A549 (cell line): Measurements from ENCODE around the gene NDUFS4. TPM values are rescaled to one million over a fixed set of nuclear protein-coding genes. Genes with fewer than 3 reads are reported as not detected.

Experiments used
- ATAC-seq, 2 experiments: fragments of 200-7000 bp in 1 of 2; fragments of >200 bp in 1 of 2; cut with Nextera tagmentation in 1 of 2; cut with Tn5 transposase in 1 of 2; 3 replicates each; pipeline versions ENCODE4 v1.8.0 to v1.9.1; 2018 to 2020; ENCODE audit warnings: mild to moderate bottlenecking in 1 of 2, moderate library complexity in 1 of 2
- CTCF ChIA-PET: fragments of 300-600 bp; sonication (Branson Sonifier 250); formaldehyde crosslinking; extraction: SDS; loops from one replicate; lab custom pipeline; 2021; ENCODE audit warnings: antibody characterized with exemption, inconsistent platforms; lab: Yijun Ruan, JAX
- POLR2A ChIA-PET: fragments of 350-600 bp; formaldehyde crosslinking; extraction: SDS; loops from one replicate; lab custom pipeline; 2021; ENCODE audit warnings: antibody characterized with exemption, inconsistent platforms; lab: Yijun Ruan, JAX
- DNase-seq, 2 experiments: peaks; one replicate each; pipeline versions ENCODE4 v3.0.0 to v3.0.0-alpha.2; 2011 to 2016; ENCODE audit warnings: low read depth in 1 of 2, low spot score in 1 of 2
- FAIRE-seq: peaks from 2 replicates; lab custom pipeline; 2011; peaks lifted over from hg19 to GRCh38; lab: Jason Lieb, UNC
- H3K27ac ChIP-seq, 2 experiments: fragments of >200 bp; sonication (Bioruptor Twin); formaldehyde crosslinking; 3 replicates each; pipeline ENCODE4 v1.5.1; 2016 to 2017
- H3K4me1 ChIP-seq: fragments of >200 bp; sonication (Bioruptor Twin); formaldehyde crosslinking; 3 replicates; pipeline ENCODE4 v1.6.1; 2016
- H3K4me2 ChIP-seq: fragments of >200 bp; sonication (Bioruptor Twin); formaldehyde crosslinking; 3 replicates; pipeline ENCODE4 v1.6.1; 2016
- H3K4me3 ChIP-seq: fragments of >200 bp; sonication (Bioruptor Twin); formaldehyde crosslinking; 3 replicates; pipeline ENCODE4 v1.5.1; 2016
- H3K9me3 ChIP-seq: fragments of >200 bp; sonication (Bioruptor Twin); formaldehyde crosslinking; 3 replicates; pipeline ENCODE4 v1.6.1; 2016
- CEBPB ChIP-seq, 2 experiments: fragments of >200 bp in 1 of 2; sonication (Bioruptor Twin) in 1 of 2; formaldehyde crosslinking in 1 of 2; IDR thresholded peaks; 2 replicates each; pipeline ENCODE4 v1.6.1; 2012 to 2016
- CHD2 ChIP-seq: fragments of 150-350 bp; IDR thresholded peaks from 2 replicates; pipeline ENCODE4 v1.6.1; 2014; ENCODE audit warnings: low read length; ENCODE audit not compliant: partially characterized antibody
- EP300 ChIP-seq, 2 experiments: fragments of >200 bp; sonication (Bioruptor Twin); formaldehyde crosslinking; IDR thresholded peaks; 2 replicates in 1 of 2; 3 replicates in 1 of 2; pipeline ENCODE4 v1.6.1; 2016 to 2017
- ESRRA ChIP-seq: fragments of 150-350 bp; IDR thresholded peaks from 2 replicates; pipeline ENCODE4 v1.6.1; 2014; ENCODE audit warnings: mild to moderate bottlenecking, low read length, borderline replicate concordance
- FOSL2 ChIP-seq, 2 experiments: fragments of 450-650 bp in 1 of 2; fragments of >200 bp in 1 of 2; sonication (Bioruptor Twin) in 1 of 2; formaldehyde crosslinking; IDR thresholded peaks; 2 replicates each; pipeline versions ENCODE4 v1.5.0 to v1.6.1; 2016 to 2020; ENCODE audit warnings: mild to moderate bottlenecking in 1 of 2, moderate library complexity in 1 of 2
- HOXA7 ChIP-seq: fragments of 250-450 bp; sonication (Bioruptor Pico); IDR thresholded peaks from 2 replicates; pipeline ENCODE4 v1.5.0; 2020; ENCODE audit warnings: mild to moderate bottlenecking, moderate library complexity
- HOXB5 ChIP-seq: fragments of 250-450 bp; sonication (Bioruptor Pico); IDR thresholded peaks from 2 replicates; pipeline ENCODE4 v1.5.0; 2020; ENCODE audit warnings: mild to moderate bottlenecking, moderate library complexity
- JUNB ChIP-seq: fragments of >200 bp; sonication (Bioruptor Twin); formaldehyde crosslinking; IDR thresholded peaks from 2 replicates; pipeline ENCODE4 v1.6.1; 2016
- KDM5A ChIP-seq: fragments of 200-600 bp; sonication (generic); IDR thresholded peaks from 2 replicates; pipeline ENCODE4 v1.6.1; 2016; ENCODE audit warnings: antibody characterized with exemption, mild to moderate bottlenecking
- MAZ ChIP-seq: fragments of 150-350 bp; IDR thresholded peaks from 2 replicates; pipeline ENCODE4 v1.6.1; 2014; ENCODE audit warnings: antibody characterized with exemption, low read depth, low read length, borderline replicate concordance
- MYC ChIP-seq: IDR thresholded peaks from 2 replicates; pipeline ENCODE4 v1.6.1; 2012; ENCODE audit warnings: mild to moderate bottlenecking, inconsistent platforms, low read length, improper control_type of control experiment, borderline replicate concordance
- NPAS2 ChIP-seq: fragments of 250-450 bp; sonication (Bioruptor Pico); IDR thresholded peaks from 2 replicates; pipeline ENCODE4 v1.8.0; 2022; ENCODE audit warnings: mild to moderate bottlenecking, moderate library complexity, borderline replicate concordance
- POLR2A ChIP-seq: IDR thresholded peaks from 2 replicates; pipeline ENCODE4 v1.6.1; 2012; ENCODE audit warnings: mild to moderate bottlenecking, low read length
- SREBF2 ChIP-seq: fragments of 450-650 bp; IDR thresholded peaks from 2 replicates; pipeline ENCODE4 v1.6.1; 2014; ENCODE audit warnings: mild to moderate bottlenecking, moderate library complexity
- TP53 ChIP-seq: fragments of 250-450 bp; sonication (Bioruptor Pico); IDR thresholded peaks from 2 replicates; pipeline ENCODE4 v1.5.0; 2021; ENCODE audit warnings: mild to moderate bottlenecking, moderate library complexity
- ZC3H11A ChIP-seq: fragments of 450-650 bp; IDR thresholded peaks from 2 replicates; pipeline ENCODE4 v1.6.1; 2014; ENCODE audit warnings: antibody characterized with exemption, mild to moderate bottlenecking
- WGBS: methylation state at CpG from one replicate; pipeline ENCODE4 v1.1.6; 2017; ENCODE audit errors: missing lambda C conversion rate; 5-methylcytosine and 5-hydroxymethylcytosine counted together
- polyA plus RNA-seq, 4 experiments: library from polyadenylated mRNA; depleted of rRNA in 3 of 4; stranded (reverse); fragments of >200 nt; fragmentation: RNase III in 1 of 4; extraction: RNeasy Plus Mini Kit Qiagen cat#74134 plus additional on column Dnase treatment in 1 of 4; gene quantifications; 2 replicates in 3 of 4; 3 replicates in 1 of 4; pipeline ENCODE4 v1.2.3, GENCODE V29; 2011 to 2017
- TF ChIP-seq, protein P1 (sequence below): fragments of >200 bp; sonication (Bioruptor Twin); formaldehyde crosslinking; IDR thresholded peaks from 3 replicates; pipeline ENCODE4 v1.6.1; 2016
- TF ChIP-seq, protein P2 (sequence below): IDR thresholded peaks from 2 replicates; pipeline ENCODE4 v1.6.1; 2012
- TF ChIP-seq, protein P3 (sequence below): IDR thresholded peaks from 2 replicates; pipeline ENCODE4 v1.6.1; 2012
- TF ChIP-seq, protein P4 (sequence below): fragments of >200 bp; sonication (Bioruptor Twin); formaldehyde crosslinking; IDR thresholded peaks from 3 replicates; pipeline ENCODE4 v1.5.1; 2016
- TF ChIP-seq, protein P5 (sequence below): fragments of 250-450 bp; sonication (Bioruptor Pico); IDR thresholded peaks from 2 replicates; pipeline ENCODE4 v1.5.0; 2021; ENCODE audit warnings: mild to moderate bottlenecking, moderate library complexity, borderline replicate concordance
- TF ChIP-seq, protein P6 (sequence below): fragments of 150-350 bp; IDR thresholded peaks from 2 replicates; pipeline ENCODE4 v1.6.1; 2014; ENCODE audit warnings: low read depth, mild to moderate bottlenecking, low read length

NDUFS4 gene
- polyA plus RNA-seq, 2 of the 4 experiments (the other 2 are of a cell fraction), result 163 to 260 TPM

DNA sequence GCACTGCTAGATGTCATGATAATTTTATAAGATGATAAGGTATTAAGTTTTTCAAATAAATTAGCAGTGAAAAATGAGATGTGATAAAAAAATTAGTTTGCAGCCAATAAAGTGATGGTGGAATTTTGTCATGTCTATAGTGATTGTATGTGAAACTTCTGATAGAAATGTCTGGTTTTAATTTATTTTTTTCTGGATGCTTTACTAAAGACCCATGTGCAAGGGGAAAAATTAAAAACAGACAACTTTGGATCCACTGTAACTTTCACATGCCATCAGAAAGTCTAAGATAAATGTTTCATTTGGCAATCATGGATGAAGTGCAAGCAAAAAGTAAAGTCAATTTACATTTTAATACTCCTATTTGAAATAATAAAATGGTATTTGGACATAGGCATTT is 4.4 kb upstream of the NDUFS4 start:
- no peak overlapping the region for H3K4me3 ChIP-seq
- CTCF ChIA-PET, result no interaction called here
- no peak overlapping the region for H3K27ac ChIP-seq
- H3K4me1 ChIP-seq, result no peaks in the 10 kb centered on the region
- FAIRE-seq (no peak), ATAC-seq (no peak), DNase-seq (no peak)
- TF ChIP-seq ESRRA (no peak), MYC (no peak), CEBPB (IDR thresholded peaks at IDR 0.05) (no peak), EP300 (IDR thresholded peaks at IDR 0.05) (no peak), TP53 (no peak), ZC3H11A (no peak), MAZ (no peak), HOXB5 (CRISPR knock-in tag) (no peak)
- TF ChIP-seq, protein P1, sequence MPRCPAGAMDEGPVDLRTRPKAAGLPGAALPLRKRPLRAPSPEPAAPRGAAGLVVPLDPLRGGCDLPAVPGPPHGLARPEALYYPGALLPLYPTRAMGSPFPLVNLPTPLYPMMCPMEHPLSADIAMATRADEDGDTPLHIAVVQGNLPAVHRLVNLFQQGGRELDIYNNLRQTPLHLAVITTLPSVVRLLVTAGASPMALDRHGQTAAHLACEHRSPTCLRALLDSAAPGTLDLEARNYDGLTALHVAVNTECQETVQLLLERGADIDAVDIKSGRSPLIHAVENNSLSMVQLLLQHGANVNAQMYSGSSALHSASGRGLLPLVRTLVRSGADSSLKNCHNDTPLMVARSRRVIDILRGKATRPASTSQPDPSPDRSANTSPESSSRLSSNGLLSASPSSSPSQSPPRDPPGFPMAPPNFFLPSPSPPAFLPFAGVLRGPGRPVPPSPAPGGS, result no peak
- TF ChIP-seq, protein P2, sequence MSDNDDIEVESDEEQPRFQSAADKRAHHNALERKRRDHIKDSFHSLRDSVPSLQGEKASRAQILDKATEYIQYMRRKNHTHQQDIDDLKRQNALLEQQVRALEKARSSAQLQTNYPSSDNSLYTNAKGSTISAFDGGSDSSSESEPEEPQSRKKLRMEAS, result no peak
- TF ChIP-seq, protein P3, sequence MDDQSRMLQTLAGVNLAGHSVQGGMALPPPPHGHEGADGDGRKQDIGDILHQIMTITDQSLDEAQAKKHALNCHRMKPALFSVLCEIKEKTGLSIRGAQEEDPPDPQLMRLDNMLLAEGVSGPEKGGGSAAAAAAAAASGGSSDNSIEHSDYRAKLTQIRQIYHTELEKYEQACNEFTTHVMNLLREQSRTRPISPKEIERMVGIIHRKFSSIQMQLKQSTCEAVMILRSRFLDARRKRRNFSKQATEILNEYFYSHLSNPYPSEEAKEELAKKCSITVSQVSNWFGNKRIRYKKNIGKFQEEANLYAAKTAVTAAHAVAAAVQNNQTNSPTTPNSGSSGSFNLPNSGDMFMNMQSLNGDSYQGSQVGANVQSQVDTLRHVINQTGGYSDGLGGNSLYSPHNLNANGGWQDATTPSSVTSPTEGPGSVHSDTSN, result no peak
- H3K4me2 ChIP-seq, result no peak overlapping the region
- H3K9me3 ChIP-seq, result peaks cover 7% of the 10 kb centered on the region
- POLR2A ChIA-PET, result no interaction called here

DNA sequence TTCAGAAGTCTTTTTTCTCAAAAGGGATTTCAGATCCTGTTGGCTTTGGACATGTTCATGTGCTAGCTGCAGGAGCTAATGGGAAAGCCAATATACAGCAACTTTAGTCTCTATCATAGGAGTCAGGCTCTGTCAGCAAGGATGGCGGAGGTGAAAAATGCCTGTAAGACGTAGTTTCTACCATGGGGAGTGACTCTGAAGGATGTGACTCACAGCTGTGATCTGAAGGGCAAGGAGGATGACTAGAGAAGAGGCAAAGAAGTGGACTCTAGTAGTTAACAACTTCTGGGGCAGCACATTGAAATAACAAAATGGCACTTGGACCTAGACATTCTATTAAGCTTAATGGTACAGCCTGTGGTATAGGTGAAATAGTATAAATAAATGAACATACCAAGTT is 3.1 kb upstream of the NDUFS4 start:
- POLR2A ChIA-PET, result no interaction called here
- Histone ChIP-seq H3K4me3 (no peak overlapping the region), H3K4me2 (no peak overlapping the region), H3K9me3 (peaks cover 7% of the 10 kb centered on the region), H3K4me1 (peaks cover 7% of the 10 kb centered on the region; the same call in 2 of the 3 replicates), H3K27ac (no peak overlapping the region)
- TF ChIP-seq HOXA7 (CRISPR knock-in tag) (no peak), CEBPB (IDR thresholded peaks at IDR 0.05) (no peak), JUNB (no peak), KDM5A (no peak), NPAS2 (no peak), ESRRA (no peak), FOSL2 (IDR thresholded peaks at IDR 0.05) (no peak), FOSL2 (CRISPR knock-in tag; IDR thresholded peaks at IDR 0.05) (no peak), SREBF2 (no peak), ZC3H11A (no peak), POLR2A (no peak), CHD2 (no peak)
- TF ChIP-seq, protein P2, result no peak
- TF ChIP-seq, protein P4, sequence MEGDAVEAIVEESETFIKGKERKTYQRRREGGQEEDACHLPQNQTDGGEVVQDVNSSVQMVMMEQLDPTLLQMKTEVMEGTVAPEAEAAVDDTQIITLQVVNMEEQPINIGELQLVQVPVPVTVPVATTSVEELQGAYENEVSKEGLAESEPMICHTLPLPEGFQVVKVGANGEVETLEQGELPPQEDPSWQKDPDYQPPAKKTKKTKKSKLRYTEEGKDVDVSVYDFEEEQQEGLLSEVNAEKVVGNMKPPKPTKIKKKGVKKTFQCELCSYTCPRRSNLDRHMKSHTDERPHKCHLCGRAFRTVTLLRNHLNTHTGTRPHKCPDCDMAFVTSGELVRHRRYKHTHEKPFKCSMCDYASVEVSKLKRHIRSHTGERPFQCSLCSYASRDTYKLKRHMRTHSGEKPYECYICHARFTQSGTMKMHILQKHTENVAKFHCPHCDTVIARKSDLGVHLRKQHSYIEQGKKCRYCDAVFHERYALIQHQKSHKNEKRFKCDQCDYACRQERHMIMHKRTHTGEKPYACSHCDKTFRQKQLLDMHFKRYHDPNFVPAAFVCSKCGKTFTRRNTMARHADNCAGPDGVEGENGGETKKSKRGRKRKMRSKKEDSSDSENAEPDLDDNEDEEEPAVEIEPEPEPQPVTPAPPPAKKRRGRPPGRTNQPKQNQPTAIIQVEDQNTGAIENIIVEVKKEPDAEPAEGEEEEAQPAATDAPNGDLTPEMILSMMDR, result no peak
- TF ChIP-seq, protein P5, sequence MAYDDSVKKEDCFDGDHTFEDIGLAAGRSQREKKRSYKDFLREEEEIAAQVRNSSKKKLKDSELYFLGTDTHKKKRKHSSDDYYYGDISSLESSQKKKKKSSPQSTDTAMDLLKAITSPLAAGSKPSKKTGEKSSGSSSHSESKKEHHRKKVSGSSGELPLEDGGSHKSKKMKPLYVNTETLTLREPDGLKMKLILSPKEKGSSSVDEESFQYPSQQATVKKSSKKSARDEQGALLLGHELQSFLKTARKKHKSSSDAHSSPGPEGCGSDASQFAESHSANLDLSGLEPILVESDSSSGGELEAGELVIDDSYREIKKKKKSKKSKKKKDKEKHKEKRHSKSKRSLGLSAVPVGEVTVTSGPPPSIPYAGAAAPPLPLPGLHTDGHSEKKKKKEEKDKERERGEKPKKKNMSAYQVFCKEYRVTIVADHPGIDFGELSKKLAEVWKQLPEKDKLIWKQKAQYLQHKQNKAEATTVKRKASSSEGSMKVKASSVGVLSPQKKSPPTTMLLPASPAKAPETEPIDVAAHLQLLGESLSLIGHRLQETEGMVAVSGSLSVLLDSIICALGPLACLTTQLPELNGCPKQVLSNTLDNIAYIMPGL (CRISPR knock-in tag), result no peak
- TF ChIP-seq, protein P6, sequence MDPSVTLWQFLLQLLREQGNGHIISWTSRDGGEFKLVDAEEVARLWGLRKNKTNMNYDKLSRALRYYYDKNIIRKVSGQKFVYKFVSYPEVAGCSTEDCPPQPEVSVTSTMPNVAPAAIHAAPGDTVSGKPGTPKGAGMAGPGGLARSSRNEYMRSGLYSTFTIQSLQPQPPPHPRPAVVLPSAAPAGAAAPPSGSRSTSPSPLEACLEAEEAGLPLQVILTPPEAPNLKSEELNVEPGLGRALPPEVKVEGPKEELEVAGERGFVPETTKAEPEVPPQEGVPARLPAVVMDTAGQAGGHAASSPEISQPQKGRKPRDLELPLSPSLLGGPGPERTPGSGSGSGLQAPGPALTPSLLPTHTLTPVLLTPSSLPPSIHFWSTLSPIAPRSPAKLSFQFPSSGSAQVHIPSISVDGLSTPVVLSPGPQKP, result no peak
- CTCF ChIA-PET, result interaction anchor here (0.6 kb wide), 1 partner anchor 191 kb away, joined by 3 read pairs; no protein-coding TSS in a partner anchor
- WGBS, result 51% methylated on average over 2 of the region's 2 CpGs
- FAIRE-seq (no peak), DNase-seq (no peak), ATAC-seq (no peak)
